Astrocyte of the cerebellum (primary cell): ENCODE results near the gene ABLIM1.

ENCODE experiments used
- DNase-seq: peaks from one replicate; pipeline ENCODE4 v3.0.0-alpha.2; 2011; ENCODE audit warnings: low read depth
- H3K4me3 ChIP-seq: 2 replicates; pipeline ENCODE4 v1.5.1; 2011; ENCODE audit warnings: mild to moderate bottlenecking, low read depth, low read length, moderate library complexity
- CTCF ChIP-seq: IDR thresholded peaks from 2 replicates; pipeline ENCODE4 v1.5.1; 2012; ENCODE audit warnings: low read length, low read depth, moderate library complexity, mild to moderate bottlenecking; ENCODE audit errors: missing control alignments
- in situ Hi-C: cut with HindIII; loops from 2 replicates; pipeline ENCODE4 v1.10.0; 2017; ENCODE audit warnings: low sequenced_read_pairs

Gene ABLIM1

GRCh38 chr10:114499116-114499515, 159.0 kb downstream of the ABLIM1 start:
- TF ChIP-seq CTCF, result no peak
- in situ Hi-C loops, result no loop called here
- no peak overlapping the region for H3K4me3 ChIP-seq
- no peak for DNase-seq

GRCh38 chr10:114498413-114499111, 159.5 kb downstream of the ABLIM1 start:
- TF ChIP-seq CTCF, result no peak
- no peak for DNase-seq
- in situ Hi-C loops, result no loop called here
- no peak overlapping the region for H3K4me3 ChIP-seq

- no peak overlapping the region for H3K4me3 ChIP-seq
- no peak for TF ChIP-seq CTCF
- DNase-seq, result no peak
- in situ Hi-C loops, result no loop called here
Observed at GRCh38 chr10:114495303-114495702, 162.8 kb downstream of the ABLIM1 start.

- DNase-seq, result no peak
- no peak for TF ChIP-seq CTCF
- in situ Hi-C loops, result no loop called here
- no peak overlapping the region for H3K4me3 ChIP-seq
Observed at GRCh38 chr10:114492351-114493037, 165.6 kb downstream of the ABLIM1 start.

GRCh38 chr10:114491933-114492332, 166.1 kb downstream of the ABLIM1 start:
- TF ChIP-seq CTCF, result no peak
- H3K4me3 ChIP-seq, result no peak overlapping the region
- in situ Hi-C loops, result no loop called here
- DNase-seq, result no peak

GRCh38 chr10:114491419-114491818, 166.7 kb downstream of the ABLIM1 start:
- DNase-seq, result no peak
- no peak overlapping the region for H3K4me3 ChIP-seq
- no peak for TF ChIP-seq CTCF
- in situ Hi-C loops, result no loop called here
